Osteoblast (primary cell): Measurements from ENCODE around the gene DMBX1. TPM values are rescaled to one million over a fixed set of nuclear protein-coding genes. Genes with fewer than 3 reads are reported as not detected.

Source experiments
- DNase-seq: peaks from one replicate; pipeline ENCODE4 v3.0.0; 2011; ENCODE audit warnings: low spot score, mixed read lengths; ENCODE audit not compliant: insufficient read length; ENCODE audit errors: missing footprints
- H2AFZ ChIP-seq: 2 replicates; pipeline ENCODE4 v1.6.0; 2011; ENCODE audit warnings: mild to moderate bottlenecking, low read length
- H3K27ac ChIP-seq: 2 replicates; pipeline ENCODE4 v1.5.1; 2011; ENCODE audit warnings: mild to moderate bottlenecking, low read depth, low read length, moderate library complexity
- H3K27me3 ChIP-seq: 2 replicates; pipeline ENCODE4 v1.6.0; 2012; ENCODE audit warnings: mild to moderate bottlenecking, control low read depth, inconsistent platforms, low read length, moderate library complexity; ENCODE audit not compliant: insufficient read depth
- H3K36me3 ChIP-seq: 2 replicates; pipeline ENCODE4 v1.5.1; 2011; ENCODE audit warnings: mild to moderate bottlenecking, low read length, control low read depth, moderate library complexity; ENCODE audit not compliant: insufficient read depth
- H3K4me1 ChIP-seq: 2 replicates; pipeline ENCODE4 v1.5.1; 2011; ENCODE audit warnings: mild to moderate bottlenecking, low read length, control low read depth, moderate library complexity; ENCODE audit not compliant: insufficient read depth
- H3K4me2 ChIP-seq: 2 replicates; pipeline ENCODE4 v1.6.0; 2011; ENCODE audit warnings: mild to moderate bottlenecking, low read length; ENCODE audit not compliant: insufficient read depth
- H3K4me3 ChIP-seq: fragments of 200-600 bp; sonication (generic); 3 replicates; pipeline ENCODE4 v1.5.1; 2012; ENCODE audit warnings: mild to moderate bottlenecking, low read length, inconsistent platforms; ENCODE audit not compliant: insufficient read depth
- H3K79me2 ChIP-seq: 2 replicates; pipeline ENCODE4 v1.6.0; 2012; ENCODE audit warnings: mild to moderate bottlenecking, low read length, control low read depth, inconsistent platforms; ENCODE audit not compliant: insufficient read depth
- H3K9me3 ChIP-seq: 2 replicates; pipeline ENCODE4 v1.5.1; 2011; ENCODE audit warnings: low read depth, low read length, control low read depth
- H4K20me1 ChIP-seq: 2 replicates; pipeline ENCODE4 v1.6.0; 2012; ENCODE audit warnings: mild to moderate bottlenecking, low read length, control low read depth; ENCODE audit not compliant: insufficient read depth
- total RNA-seq: library from RNA; depleted of rRNA; stranded (reverse); fragments of >200 nt; gene quantifications from 2 replicates; pipeline ENCODE4 v1.2.3, GENCODE V29; 2012
- TF ChIP-seq, protein P1 (sequence below): IDR thresholded peaks from 2 replicates; pipeline ENCODE4 v1.5.1; 2011; ENCODE audit warnings: mild to moderate bottlenecking, low read depth, low read length, moderate library complexity; ENCODE audit errors: extremely low read depth

Gene DMBX1
- total RNA-seq, 1 donor = not detected

GRCh38 chr1:46488343-46489168 lies 1.1 kb upstream of the DMBX1 start:
- peak; percentile 87 for DNase-seq

GRCh38 chr1:46489169-46489637 lies 433 bp upstream of the DMBX1 start:
- H3K9me3 ChIP-seq = no peaks in the 10 kb centered on the region
- no peak overlapping the region for H2AFZ ChIP-seq
- H3K4me2 ChIP-seq = no peak overlapping the region
- peaks cover 90% of the 10 kb centered on the region for H3K27me3 ChIP-seq
- peaks cover 2% of the 10 kb centered on the region for H3K4me1 ChIP-seq
- H3K36me3 ChIP-seq = no peaks in the 10 kb centered on the region
- no peak overlapping the region for H3K27ac ChIP-seq
- no peak for DNase-seq
- H3K4me3 ChIP-seq = no peak overlapping the region
- TF ChIP-seq, protein P1, sequence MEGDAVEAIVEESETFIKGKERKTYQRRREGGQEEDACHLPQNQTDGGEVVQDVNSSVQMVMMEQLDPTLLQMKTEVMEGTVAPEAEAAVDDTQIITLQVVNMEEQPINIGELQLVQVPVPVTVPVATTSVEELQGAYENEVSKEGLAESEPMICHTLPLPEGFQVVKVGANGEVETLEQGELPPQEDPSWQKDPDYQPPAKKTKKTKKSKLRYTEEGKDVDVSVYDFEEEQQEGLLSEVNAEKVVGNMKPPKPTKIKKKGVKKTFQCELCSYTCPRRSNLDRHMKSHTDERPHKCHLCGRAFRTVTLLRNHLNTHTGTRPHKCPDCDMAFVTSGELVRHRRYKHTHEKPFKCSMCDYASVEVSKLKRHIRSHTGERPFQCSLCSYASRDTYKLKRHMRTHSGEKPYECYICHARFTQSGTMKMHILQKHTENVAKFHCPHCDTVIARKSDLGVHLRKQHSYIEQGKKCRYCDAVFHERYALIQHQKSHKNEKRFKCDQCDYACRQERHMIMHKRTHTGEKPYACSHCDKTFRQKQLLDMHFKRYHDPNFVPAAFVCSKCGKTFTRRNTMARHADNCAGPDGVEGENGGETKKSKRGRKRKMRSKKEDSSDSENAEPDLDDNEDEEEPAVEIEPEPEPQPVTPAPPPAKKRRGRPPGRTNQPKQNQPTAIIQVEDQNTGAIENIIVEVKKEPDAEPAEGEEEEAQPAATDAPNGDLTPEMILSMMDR = no peak
- H4K20me1 ChIP-seq = peaks cover 6% of the 10 kb centered on the region
- no peaks in the 10 kb centered on the region for H3K79me2 ChIP-seq

More at GRCh38 chr1:46488343-46489168, 1.1 kb upstream of the DMBX1 start:
- Histone ChIP-seq H3K79me2 (no peaks in the 10 kb centered on the region), H3K36me3 (no peaks in the 10 kb centered on the region), H3K4me1 (peaks cover 2% of the 10 kb centered on the region), H3K4me3 (no peak overlapping the region), H3K27ac (no peak overlapping the region), H3K27me3 (peaks cover 83% of the 10 kb centered on the region), H3K9me3 (no peaks in the 10 kb centered on the region), H4K20me1 (peaks cover 6% of the 10 kb centered on the region), H2AFZ (no peak overlapping the region), H3K4me2 (no peak overlapping the region)
- TF ChIP-seq, protein P1 = no peak

DNA sequence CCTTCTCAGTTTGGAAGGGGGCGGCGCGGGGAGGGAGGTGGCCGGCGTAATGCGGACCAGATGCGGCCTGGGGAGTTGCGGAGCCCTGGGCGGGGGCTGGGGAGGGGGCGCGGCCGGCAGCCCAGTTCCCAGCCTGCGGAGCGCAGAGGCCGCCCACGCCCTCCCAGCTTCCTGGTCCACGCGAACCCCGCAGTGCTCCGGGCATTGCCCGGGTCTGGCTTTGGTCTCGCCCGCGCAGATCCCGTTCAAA lies 695 bp downstream of the DMBX1 start:
- TF ChIP-seq, protein P1 = no peak
- H3K27me3 ChIP-seq = peaks cover 89% of the 10 kb centered on the region
- no peak overlapping the region for H3K4me2 ChIP-seq
- no peak overlapping the region for H3K27ac ChIP-seq
- H3K36me3 ChIP-seq = no peaks in the 10 kb centered on the region
- no peaks in the 10 kb centered on the region for H3K79me2 ChIP-seq
- DNase-seq = no peak
- no peak overlapping the region for H3K4me3 ChIP-seq
- peaks cover 2% of the 10 kb centered on the region for H3K4me1 ChIP-seq
- H2AFZ ChIP-seq = no peak overlapping the region
- H3K9me3 ChIP-seq = no peaks in the 10 kb centered on the region
- peaks cover 6% of the 10 kb centered on the region for H4K20me1 ChIP-seq

DNA sequence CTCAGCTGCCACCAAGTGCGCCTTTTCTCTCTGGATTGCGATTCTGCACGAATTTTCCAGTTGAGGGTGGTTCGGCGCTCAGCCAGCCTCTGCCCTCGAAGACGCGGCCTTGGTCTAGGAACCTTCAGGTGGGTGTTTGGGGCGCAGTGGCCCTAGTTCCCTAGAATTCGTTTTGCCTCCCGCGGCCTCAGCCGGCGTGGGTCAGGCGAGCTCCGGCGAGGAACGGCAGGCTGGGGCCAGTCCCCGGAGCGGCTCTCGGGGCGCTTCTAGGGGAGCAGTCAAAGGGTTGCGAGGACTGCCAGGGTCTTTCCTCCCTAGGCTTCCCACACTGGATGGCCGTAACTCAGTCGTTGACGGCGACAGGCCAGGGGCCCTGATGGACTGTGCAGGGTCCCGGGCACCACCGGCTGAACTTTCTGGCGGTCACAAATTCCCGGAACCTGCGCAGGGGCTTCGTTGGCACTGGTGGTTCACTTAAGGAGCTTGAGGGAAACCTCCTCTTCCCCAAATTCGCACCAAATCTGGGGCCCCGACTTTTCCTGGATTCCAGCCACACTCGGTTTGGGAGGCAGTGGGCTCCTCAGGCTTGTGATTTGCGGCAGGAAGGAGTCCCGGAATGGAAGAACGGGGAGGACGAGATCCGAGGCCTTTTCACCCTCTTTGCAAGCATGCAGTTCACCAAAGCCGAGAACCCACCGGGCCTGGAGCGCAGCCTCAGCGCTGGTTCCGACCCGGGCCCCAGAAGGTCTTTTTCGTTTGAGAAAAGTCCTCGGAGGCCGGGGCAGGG lies 1.2 kb downstream of the DMBX1 start:
- Histone ChIP-seq H4K20me1 (peaks cover 6% of the 10 kb centered on the region), H3K4me2 (no peak overlapping the region), H3K79me2 (no peaks in the 10 kb centered on the region), H3K36me3 (no peaks in the 10 kb centered on the region), H2AFZ (no peak overlapping the region), H3K4me1 (peaks cover 2% of the 10 kb centered on the region), H3K27me3 (peaks cover 92% of the 10 kb centered on the region), H3K27ac (no peak overlapping the region), H3K9me3 (no peaks in the 10 kb centered on the region), H3K4me3 (no peak overlapping the region)
- TF ChIP-seq, protein P1 = no peak
- DNase-seq = peak; percentile 84
